HG03457 (cell line): ENCODE measurements around the gene OSBPL3.

Experiments used
- ATAC-seq: cut with Tn5 transposase; IDR thresholded peaks from one replicate; pipeline ENCODE4 v1.9.1; 2021; ENCODE audit warnings: moderate number of reproducible peaks; ENCODE audit not compliant: unreplicated experiment

The OSBPL3 gene

DNA sequence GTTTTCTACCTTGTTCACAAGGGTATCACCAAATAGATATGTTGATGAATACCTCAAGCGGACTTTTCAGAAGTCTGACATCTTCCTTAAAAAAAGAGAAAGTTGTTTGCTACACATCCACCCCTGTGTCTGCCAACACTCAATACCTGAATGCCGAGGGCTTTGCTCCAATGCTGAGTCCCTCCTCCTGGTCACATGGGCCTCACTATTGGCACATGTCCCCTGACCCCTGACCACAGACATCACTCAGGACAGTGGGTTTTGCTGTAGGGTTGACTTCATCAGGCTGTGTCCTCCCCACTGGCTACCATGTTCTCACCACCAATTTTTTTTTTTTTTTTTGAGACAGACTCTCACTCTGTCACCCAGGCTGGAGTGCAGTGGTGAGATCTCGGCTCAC lies 76.4 kb downstream of the OSBPL3 start:
- no peak for ATAC-seq

DNA sequence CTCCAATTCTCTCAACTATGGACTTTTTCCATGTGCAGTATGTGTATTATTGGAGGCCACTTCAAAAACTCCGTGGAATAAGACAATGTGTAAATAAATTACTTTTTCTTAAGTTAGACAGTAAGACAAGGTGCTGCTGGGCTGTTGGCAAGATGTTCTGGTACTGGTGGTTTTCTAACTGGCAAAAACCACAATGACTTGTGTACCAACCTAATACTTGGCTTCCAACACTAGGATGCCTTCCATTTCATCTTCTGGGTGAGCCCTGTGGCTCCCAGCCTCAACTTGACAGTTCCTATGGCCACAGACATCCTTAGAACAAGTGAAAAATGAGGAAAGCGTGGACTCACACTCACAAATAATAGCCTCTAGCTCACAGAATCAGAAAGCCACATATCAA lies 77.0 kb downstream of the OSBPL3 start:
- ATAC-seq = no peak

DNA sequence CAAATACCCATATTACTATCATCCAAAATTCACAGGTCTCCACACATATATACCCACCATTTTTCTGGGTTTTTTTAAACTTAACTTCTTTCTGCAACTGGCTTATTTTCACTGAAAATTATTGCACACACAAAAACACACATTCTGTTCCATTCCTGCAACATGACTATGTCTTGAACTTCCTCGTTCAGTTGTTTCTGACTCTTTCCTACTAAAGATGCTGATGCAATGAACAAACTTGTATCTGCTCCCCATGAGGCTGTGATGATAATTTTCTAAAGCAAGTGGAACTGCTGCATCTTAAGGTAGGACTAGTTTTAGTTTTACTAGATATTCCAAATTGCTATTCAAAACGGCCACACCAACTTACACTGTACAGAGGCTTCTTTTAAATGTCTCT lies 77.7 kb downstream of the OSBPL3 start:
- ATAC-seq = no peak

- ATAC-seq = peak; percentile 48
Measured at GRCh38 chr7:24899905-24900304, 80.1 kb downstream of the OSBPL3 start.

- ATAC-seq = no peak
Measured at GRCh38 chr7:24899161-24899560, 80.8 kb downstream of the OSBPL3 start.

DNA sequence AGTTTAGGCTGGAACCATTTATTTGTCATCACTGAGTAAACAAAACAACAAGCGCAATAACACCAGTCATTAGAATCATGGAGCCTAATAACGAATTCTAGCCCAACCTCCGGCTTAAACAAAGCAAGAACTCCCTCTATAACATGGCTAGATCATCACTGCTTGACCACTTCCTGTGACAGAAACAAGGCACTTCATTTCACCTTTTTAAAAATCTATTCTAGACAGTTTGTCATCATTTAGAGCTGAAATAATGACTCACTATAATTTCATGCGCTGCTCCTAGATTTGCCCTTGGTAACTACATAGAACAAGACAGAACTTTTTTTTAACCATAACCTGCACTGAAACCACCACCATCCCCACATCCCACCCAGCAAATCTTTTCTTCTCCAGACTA lies 81.3 kb downstream of the OSBPL3 start:
- no peak for ATAC-seq

GRCh38 chr7:24896031-24896501 lies 83.9 kb downstream of the OSBPL3 start:
- peak; percentile 43 for ATAC-seq

DNA sequence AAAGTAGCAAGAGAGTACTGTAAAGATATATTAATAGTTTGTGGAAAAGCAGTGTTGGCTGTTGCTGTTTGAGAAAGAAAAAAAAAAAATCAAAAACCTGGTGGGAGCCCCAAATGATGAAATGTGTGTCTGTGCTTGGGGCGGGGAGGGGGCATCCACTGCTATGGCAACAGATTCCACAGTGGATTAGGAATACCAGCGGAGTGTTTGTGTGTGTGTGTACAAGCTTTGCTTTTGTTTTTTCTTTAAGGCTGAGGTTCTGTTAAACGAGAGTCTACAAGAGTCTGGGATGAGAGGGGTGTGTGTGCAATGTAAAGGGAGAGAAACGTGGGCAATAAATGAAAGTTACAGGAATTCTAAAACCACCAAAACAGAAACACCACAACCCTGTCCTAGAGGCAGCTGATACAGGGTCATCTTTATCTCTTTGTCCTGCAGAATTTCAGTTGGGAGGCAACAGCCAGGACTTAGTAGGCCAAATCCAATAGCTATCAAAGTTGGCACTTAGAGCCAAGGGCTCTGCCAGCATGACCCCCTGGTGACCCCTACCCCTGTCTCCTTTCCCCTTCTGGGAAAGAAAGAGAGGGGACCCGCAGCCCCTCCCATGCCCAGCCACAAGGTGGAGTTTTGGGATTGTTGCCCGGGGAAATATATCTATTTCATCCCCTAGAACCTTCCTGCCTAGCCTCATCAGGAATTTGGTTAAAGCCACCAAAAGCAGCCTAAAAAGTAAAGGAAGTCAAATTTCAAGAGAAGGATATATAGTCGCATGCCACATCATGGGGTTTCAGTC lies 85.4 kb downstream of the OSBPL3 start:
- ATAC-seq = no peak

GRCh38 chr7:24891311-24891735 lies 88.7 kb downstream of the OSBPL3 start:
- ATAC-seq = no peak

DNA sequence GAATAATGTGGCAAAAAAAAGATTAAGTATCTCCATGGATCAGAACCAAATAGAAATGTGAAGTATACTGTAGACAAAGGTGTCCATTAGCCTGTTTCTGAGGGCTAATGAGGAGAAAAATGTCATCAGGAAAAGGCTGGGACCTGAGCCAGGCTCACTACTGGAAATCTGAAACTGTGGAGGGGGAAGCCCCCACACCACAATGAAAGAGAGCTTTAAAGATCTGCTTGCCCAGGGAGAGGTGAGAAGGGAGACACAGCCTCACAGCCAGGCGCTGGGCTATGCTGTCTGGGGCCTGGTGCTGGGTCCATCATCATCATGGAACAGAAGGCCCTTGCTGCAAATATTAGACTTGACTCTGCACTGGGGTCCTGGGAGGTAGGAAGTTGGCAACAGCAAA lies 90.4 kb downstream of the OSBPL3 start:
- ATAC-seq = no peak

DNA sequence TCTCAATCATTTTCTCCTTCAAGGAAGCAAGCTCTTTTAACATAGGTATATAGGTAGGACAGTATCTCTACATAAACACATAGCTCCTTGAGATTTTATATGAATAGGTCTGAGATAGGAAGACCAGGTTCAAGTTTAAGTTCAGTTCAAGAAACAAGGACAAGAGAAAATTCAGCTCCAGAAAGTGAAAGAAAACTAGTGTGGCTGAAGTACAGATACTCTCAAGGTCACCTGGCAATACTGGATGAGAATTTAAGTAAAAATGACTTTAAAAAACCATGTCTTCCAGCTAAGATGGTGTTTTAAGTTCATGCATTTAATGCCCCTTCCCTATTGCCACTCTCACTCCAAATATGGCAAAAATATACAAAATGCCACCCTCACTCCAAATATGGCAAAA lies 91.3 kb downstream of the OSBPL3 start:
- no peak for ATAC-seq

DNA sequence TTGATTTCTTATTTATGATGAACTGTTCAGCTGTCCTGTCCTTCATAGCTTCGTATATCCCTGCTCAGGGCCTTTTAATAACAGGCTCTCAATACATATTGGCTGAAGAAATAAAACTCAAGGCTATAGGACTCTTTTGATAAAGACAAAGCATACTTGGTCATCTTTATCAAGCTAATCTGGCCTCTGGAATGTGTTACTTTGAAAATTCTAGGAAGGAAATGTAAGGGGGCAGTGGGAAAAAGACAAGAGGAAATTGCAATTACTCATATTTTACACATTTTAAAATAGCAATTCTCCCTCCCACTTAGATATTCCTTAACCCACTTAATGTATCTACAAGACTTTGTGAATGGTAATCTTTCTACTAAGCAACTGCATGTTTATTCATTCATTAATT lies 94.3 kb downstream of the OSBPL3 start:
- ATAC-seq = no peak

DNA sequence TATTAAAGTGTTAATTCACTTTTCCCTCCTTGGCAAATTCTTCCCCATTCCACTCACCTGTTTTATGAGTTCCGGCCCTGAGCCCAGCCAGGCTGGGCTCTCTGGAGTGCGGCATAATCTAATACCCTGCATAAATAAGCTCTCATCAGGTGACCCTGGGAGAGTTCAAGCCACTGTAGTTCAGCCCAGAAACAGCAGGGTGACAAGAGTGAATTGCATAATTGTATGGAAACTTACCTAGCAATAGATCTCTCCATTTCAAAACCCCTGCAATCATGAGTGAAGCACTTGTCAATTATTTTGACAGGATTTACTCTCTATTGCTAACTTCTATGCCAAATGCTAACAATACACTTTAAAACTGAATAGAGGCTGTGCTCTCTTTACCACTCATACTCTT lies 94.7 kb downstream of the OSBPL3 start:
- no peak for ATAC-seq

DNA sequence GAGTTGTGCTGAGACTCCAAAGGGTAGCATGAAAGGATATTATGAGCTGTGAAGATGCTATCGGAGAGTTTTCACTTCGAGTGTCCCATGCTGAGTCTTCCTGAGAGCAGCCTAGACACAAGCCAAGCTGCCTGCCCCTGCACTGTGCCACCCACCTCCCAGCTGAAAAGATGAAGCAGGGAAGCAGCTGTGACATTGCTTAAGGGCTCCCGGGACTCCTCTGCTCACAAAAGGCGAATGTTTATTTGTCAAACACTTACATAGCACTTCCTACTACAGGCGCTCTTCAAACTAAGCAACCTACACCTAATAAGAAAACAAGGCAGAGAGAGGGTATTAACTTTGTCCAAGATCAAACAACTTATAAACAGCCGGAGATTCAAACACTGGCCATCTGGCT lies 95.6 kb downstream of the OSBPL3 start:
- no peak for ATAC-seq

DNA sequence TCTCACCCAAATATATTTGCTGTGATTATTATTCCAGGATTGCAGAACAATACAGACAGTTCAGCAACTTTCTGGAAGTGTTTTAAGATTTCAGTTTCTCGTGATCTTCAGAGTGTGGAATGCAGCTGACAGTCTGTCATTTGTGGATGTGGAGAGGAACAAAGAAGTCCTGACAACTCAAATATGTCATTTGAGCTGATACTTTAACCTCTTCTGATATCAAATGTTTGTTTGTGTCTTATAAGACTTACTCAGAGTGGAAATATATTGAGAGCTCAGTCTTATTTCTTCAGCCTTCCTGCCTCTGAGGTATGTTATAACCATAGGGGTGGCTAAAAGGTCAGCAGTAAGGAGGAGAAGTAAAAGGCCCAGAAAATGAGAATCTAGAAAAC lies 96.4 kb downstream of the OSBPL3 start:
- no peak for ATAC-seq

GRCh38 chr7:24882989-24883621 lies 96.9 kb downstream of the OSBPL3 start:
- no peak for ATAC-seq

DNA sequence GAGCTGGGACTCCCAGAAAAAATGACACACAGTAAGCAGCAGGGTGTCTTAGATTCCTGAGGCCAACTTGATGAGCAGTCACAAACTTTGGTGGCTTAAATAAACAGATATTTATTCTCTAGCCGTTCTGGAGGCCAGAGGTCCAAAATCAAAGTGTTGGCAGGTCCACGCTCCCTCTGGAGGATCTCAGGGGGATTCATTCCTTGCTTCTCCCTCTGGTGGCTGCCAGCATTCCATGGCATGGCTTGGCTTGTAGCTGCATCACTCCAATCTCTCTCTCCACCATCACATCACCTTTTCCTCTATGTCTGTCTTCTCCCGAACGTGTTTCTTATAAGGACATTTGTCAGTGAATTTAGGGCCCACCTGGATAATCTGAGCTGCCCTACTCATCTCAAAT lies 98.4 kb downstream of the OSBPL3 start:
- ATAC-seq = no peak

GRCh38 chr7:24880886-24881285 lies 99.1 kb downstream of the OSBPL3 start:
- ATAC-seq = no peak

- ATAC-seq = no peak
Measured at GRCh38 chr7:24879291-24879690, 100.7 kb downstream of the OSBPL3 start.

GRCh38 chr7:24877790-24878311 lies 102.1 kb downstream of the OSBPL3 start:
- ATAC-seq = peak; percentile 64

DNA sequence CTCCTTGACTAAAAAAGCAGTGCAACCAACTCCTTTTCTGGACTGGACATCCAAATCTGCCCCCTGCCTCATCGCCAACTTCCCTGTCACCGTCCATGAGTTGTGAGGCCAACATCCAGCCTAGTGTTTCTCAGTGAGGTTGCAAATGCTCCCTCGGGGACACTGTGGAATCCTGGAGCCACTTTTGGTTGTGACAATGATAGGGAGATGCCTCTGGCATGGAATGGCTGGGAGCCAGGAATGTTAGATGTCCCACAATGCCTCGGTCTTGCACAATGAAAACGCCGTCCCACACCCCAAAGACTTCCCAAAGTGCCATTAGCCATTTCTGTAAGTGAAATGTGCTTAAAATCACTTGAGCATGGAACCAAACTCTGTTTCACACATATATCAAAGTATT lies 105.2 kb downstream of the OSBPL3 start:
- no peak for ATAC-seq

- ATAC-seq = no peak
Measured at GRCh38 chr7:24873944-24874343, 106.0 kb downstream of the OSBPL3 start.
